HepG2 (cell line): ENCODE results near the gene SPTBN4. TPM values are rescaled to one million over a fixed set of nuclear protein-coding genes. Genes with fewer than 3 reads are reported as not detected.

Experiments
- AHR ChIP-seq: IDR thresholded peaks from 2 replicates; pipeline ENCODE4 v1.6.1; 2018; ENCODE audit warnings: missing genetic modification reagents, missing compliant biosample characterization
- ARID4A ChIP-seq: sonication (generic); formaldehyde crosslinking; IDR thresholded peaks from 2 replicates; pipeline ENCODE4 v1.5.0; 2020; ENCODE audit warnings: mild to moderate bottlenecking, missing genetic modification reagents, borderline replicate concordance
- ARNT ChIP-seq: fragments of 450-650 bp; IDR thresholded peaks from 2 replicates; pipeline ENCODE4 v1.6.1; 2017
- E2F2 ChIP-seq: sonication (generic); formaldehyde crosslinking; IDR thresholded peaks from 2 replicates; pipeline ENCODE4 v1.4.0; 2020; ENCODE audit warnings: missing genetic modification reagents, borderline replicate concordance
- HHEX ChIP-seq: IDR thresholded peaks from 2 replicates; pipeline ENCODE4 v1.6.1; 2016; ENCODE audit warnings: control low read depth
- KLF15 ChIP-seq: sonication (generic); formaldehyde crosslinking; IDR thresholded peaks from 2 replicates; pipeline ENCODE4 v1.8.1; 2023; ENCODE audit warnings: borderline replicate concordance, mild to moderate bottlenecking, inconsistent platforms, missing genetic modification reagents, mixed read lengths
- NKX3-1 ChIP-seq: sonication (generic); formaldehyde crosslinking; IDR thresholded peaks from 2 replicates; pipeline ENCODE4 v1.5.0; 2020; ENCODE audit warnings: missing genetic modification reagents
- POLR2G ChIP-seq: fragments of 200-400 bp; formaldehyde crosslinking; IDR thresholded peaks from 2 replicates; pipeline ENCODE4 v1.6.1; 2018; ENCODE audit warnings: mild to moderate bottlenecking, low read depth, low read length, moderate library complexity
- RARA ChIP-seq: IDR thresholded peaks from 2 replicates; pipeline ENCODE4 v1.6.1; 2016; ENCODE audit warnings: missing genetic modification reagents, missing compliant biosample characterization
- RCOR2 ChIP-seq: IDR thresholded peaks from 2 replicates; pipeline ENCODE4 v1.6.1; 2016; ENCODE audit warnings: missing biosample characterization, missing genetic modification reagents
- SKI ChIP-seq: fragments of 450-650 bp; IDR thresholded peaks from one replicate; pipeline ENCODE4 v1.6.1; 2018; ENCODE audit warnings: mild to moderate bottlenecking; ENCODE audit not compliant: partially characterized antibody
- TFAP4 ChIP-seq: sonication (generic); IDR thresholded peaks from 2 replicates; pipeline ENCODE4 v1.6.1; 2016; ENCODE audit warnings: low read depth, borderline replicate concordance
- TGIF2 ChIP-seq: IDR thresholded peaks from 2 replicates; pipeline ENCODE4 v1.6.1; 2016; ENCODE audit warnings: control low read depth, missing compliant biosample characterization
- U2AF2 ChIP-seq: fragments of 200-400 bp; formaldehyde crosslinking; IDR thresholded peaks from 2 replicates; pipeline ENCODE4 v1.6.1; 2017; ENCODE audit warnings: low read depth, mild to moderate bottlenecking, low read length
- YEATS2 ChIP-seq: sonication (generic); formaldehyde crosslinking; IDR thresholded peaks from 2 replicates; pipeline ENCODE4 v1.4.0; 2020; ENCODE audit warnings: missing genetic modification reagents, borderline replicate concordance
- ZEB1 ChIP-seq: IDR thresholded peaks from 2 replicates; pipeline ENCODE4 v1.6.1; 2012; ENCODE audit warnings: mild to moderate bottlenecking, low read depth, inconsistent platforms; ENCODE audit not compliant: insufficient replicate concordance
- ZNF556 ChIP-seq: sonication (generic); formaldehyde crosslinking; IDR thresholded peaks from 2 replicates; pipeline ENCODE4 v1.4.0; 2020; ENCODE audit warnings: mild to moderate bottlenecking, missing genetic modification reagents, borderline replicate concordance
- polyA plus RNA-seq, 8 experiments: library from polyadenylated mRNA; depleted of rRNA in 3 of 8; stranded (reverse) in 7 of 8; unstranded in 1 of 8; fragments of >200 nt; fragmentation: Illumina TruSeq in 4 of 8; extraction: Trizol in 4 of 8; gene quantifications; 2 replicates each; pipeline versions ENCODE4 v1.2.1 to v1.2.3, GENCODE V29; 2011 to 2016; ENCODE audit warnings: low read depth in 4 of 8, missing spikeins in 1 of 8, mixed read lengths in 1 of 8; ENCODE audit not compliant: insufficient read depth in 1 of 8
- total RNA-seq, 5 experiments: library from RNA; depleted of rRNA; stranded (reverse); fragments of >200 nt; fragmentation: Illumina TruSeq; extraction: Trizol; gene quantifications; 2 replicates each; pipeline ENCODE4 v1.2.3, GENCODE V29; 2016; ENCODE audit warnings: low read depth in 1 of 5
- TF ChIP-seq, protein P1 (sequence below): sonication (generic); formaldehyde crosslinking; IDR thresholded peaks from 2 replicates; pipeline ENCODE4 v1.5.0; 2020; ENCODE audit warnings: mild to moderate bottlenecking, missing genetic modification reagents
- TF ChIP-seq, protein P2 (sequence below): sonication (generic); formaldehyde crosslinking; IDR thresholded peaks from 2 replicates; pipeline ENCODE4 v1.5.0; 2020; ENCODE audit warnings: mild to moderate bottlenecking, missing genetic modification reagents, moderate library complexity

Gene SPTBN4
- total and polyA plus RNA-seq, 2 of the 13 experiments (the other 11 are each of a cell fraction or from before 2014, with no cell fraction given) = 0.11 TPM

- peak; percentile 40; the same call in 1 of the 2 replicates for TF ChIP-seq ARID4A
- TF ChIP-seq TGIF2 (CRISPR knock-in tag) = peak; percentile 37; the same call in 1 of the 2 replicates
- TF ChIP-seq KLF15 = no peak
- no peak for TF ChIP-seq RCOR2 (CRISPR knock-in tag)
- TF ChIP-seq, protein P1, sequence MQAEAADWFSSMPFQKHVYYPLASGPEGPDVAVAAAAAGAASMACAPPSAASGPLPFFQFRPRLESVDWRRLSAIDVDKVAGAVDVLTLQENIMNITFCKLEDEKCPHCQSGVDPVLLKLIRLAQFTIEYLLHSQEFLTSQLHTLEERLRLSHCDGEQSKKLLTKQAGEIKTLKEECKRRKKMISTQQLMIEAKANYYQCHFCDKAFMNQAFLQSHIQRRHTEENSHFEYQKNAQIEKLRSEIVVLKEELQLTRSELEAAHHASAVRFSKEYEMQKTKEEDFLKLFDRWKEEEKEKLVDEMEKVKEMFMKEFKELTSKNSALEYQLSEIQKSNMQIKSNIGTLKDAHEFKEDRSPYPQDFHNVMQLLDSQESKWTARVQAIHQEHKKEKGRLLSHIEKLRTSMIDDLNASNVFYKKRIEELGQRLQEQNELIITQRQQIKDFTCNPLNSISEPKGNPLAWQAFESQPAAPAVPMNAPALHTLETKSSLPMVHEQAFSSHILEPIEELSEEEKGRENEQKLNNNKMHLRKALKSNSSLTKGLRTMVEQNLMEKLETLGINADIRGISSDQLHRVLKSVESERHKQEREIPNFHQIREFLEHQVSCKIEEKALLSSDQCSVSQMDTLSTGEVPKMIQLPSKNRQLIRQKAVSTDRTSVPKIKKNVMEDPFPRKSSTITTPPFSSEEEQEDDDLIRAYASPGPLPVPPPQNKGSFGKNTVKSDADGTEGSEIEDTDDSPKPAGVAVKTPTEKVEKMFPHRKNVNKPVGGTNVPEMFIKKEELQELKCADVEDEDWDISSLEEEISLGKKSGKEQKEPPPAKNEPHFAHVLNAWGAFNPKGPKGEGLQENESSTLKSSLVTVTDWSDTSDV (CRISPR knock-in tag) = no peak
- no peak for TF ChIP-seq YEATS2 (CRISPR knock-in tag)
- no peak for TF ChIP-seq E2F2 (CRISPR knock-in tag)
- TF ChIP-seq U2AF2 = no peak
- no peak for TF ChIP-seq TFAP4
- TF ChIP-seq ARNT = no peak
- no peak for TF ChIP-seq ZNF556 (CRISPR knock-in tag)
- TF ChIP-seq NKX3-1 (CRISPR knock-in tag) = no peak
- TF ChIP-seq POLR2G = no peak
- TF ChIP-seq RARA = no peak
- no peak for TF ChIP-seq ZEB1
- TF ChIP-seq AHR = no peak
- TF ChIP-seq, protein P2, sequence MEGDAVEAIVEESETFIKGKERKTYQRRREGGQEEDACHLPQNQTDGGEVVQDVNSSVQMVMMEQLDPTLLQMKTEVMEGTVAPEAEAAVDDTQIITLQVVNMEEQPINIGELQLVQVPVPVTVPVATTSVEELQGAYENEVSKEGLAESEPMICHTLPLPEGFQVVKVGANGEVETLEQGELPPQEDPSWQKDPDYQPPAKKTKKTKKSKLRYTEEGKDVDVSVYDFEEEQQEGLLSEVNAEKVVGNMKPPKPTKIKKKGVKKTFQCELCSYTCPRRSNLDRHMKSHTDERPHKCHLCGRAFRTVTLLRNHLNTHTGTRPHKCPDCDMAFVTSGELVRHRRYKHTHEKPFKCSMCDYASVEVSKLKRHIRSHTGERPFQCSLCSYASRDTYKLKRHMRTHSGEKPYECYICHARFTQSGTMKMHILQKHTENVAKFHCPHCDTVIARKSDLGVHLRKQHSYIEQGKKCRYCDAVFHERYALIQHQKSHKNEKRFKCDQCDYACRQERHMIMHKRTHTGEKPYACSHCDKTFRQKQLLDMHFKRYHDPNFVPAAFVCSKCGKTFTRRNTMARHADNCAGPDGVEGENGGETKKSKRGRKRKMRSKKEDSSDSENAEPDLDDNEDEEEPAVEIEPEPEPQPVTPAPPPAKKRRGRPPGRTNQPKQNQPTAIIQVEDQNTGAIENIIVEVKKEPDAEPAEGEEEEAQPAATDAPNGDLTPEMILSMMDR = peak; percentile 43
- no peak for TF ChIP-seq HHEX (CRISPR knock-in tag)
- TF ChIP-seq SKI = no peak
These were observed 63.5 kb downstream of the SPTBN4 start (continued) for GRCh38 chr19:40530091-40530901.
